HG03135 (cell line): ENCODE data around the gene TJAP1.
"Not testable (repeated sequence)": the region's sequence is repeated elsewhere in the genome, so short reads cannot be mapped to it uniquely, and the experiment has no call there.

ENCODE experiments used
- ATAC-seq: cut with Tn5 transposase; IDR thresholded peaks from one replicate; pipeline ENCODE4 v1.9.1; 2021; ENCODE audit warnings: mild to moderate bottlenecking, moderate library complexity; ENCODE audit not compliant: unreplicated experiment

Gene TJAP1

GRCh38 chr6:43522547-43523261, 45.3 kb downstream of the TJAP1 start:
- no peak for ATAC-seq

- ATAC-seq = no peak
These were observed 45.9 kb downstream of the TJAP1 start for GRCh38 chr6:43523284-43523683.

- no peak for ATAC-seq
These were observed 47.2 kb downstream of the TJAP1 start for GRCh38 chr6:43524483-43524961.

GRCh38 chr6:43532201-43532600, 54.8 kb downstream of the TJAP1 start:
- no peak for ATAC-seq

GRCh38 chr6:43538986-43539385, 61.6 kb downstream of the TJAP1 start:
- not testable (repeated sequence) for ATAC-seq

GRCh38 chr6:43539409-43539808, 62.0 kb downstream of the TJAP1 start:
- ATAC-seq = not testable (repeated sequence)

GRCh38 chr6:43540507-43540906, 63.1 kb downstream of the TJAP1 start:
- no peak for ATAC-seq

- no peak for ATAC-seq
These were observed 64.6 kb downstream of the TJAP1 start for GRCh38 chr6:43541774-43542471.

GRCh38 chr6:43544461-43544860, 67.1 kb downstream of the TJAP1 start:
- no peak for ATAC-seq

- no peak for ATAC-seq
These were observed 69.9 kb downstream of the TJAP1 start for GRCh38 chr6:43547222-43547621.
